Iris pigment epithelial cell (primary cell): ENCODE data around the gene CAPZA1.

ENCODE experiments used
- DNase-seq: peaks from one replicate; pipeline ENCODE4 v3.0.0-alpha.2; 2011; ENCODE audit warnings: low read depth

CAPZA1 gene

DNA sequence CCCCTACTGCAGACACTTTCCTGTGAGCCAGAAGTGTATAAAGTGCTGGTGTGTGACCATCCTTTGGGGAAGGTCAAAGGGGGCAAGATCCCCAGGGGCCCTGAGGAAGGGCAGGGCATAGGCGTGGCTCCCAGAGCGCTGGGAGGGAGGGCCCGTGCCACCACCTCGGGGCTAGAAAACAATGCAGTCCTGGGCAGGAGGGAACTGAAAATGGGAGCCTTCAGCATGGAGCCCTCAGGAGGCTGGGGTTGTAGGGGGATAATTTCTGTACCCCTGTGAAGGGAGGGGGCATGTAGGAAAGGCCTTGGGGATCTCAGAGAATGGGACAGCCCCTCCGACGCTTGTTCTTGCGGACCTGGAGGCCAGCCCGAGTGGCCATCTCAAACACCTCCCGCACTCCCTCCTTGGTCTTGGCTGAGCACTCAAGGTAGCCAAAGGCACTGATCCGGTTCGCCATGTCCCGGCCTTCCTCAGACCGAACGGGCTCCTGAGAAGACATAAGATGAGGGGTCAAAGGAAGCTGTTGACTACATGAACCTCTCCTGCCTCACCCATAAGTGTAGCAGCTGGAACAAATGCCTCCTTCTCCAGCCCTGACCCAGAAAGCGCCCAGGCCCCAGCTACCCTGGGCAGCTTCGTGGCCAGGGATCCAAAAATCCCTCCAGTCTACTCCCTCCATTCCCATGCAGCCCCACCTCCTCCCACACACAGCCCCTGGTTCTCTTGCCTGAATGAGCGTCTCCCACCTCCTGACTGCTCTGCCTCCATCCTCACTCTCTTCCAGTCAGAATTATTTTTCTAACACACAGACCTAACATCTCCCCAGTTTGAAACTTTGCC is 81.8 kb downstream of the CAPZA1 start:
- DNase-seq, result no peak

DNA sequence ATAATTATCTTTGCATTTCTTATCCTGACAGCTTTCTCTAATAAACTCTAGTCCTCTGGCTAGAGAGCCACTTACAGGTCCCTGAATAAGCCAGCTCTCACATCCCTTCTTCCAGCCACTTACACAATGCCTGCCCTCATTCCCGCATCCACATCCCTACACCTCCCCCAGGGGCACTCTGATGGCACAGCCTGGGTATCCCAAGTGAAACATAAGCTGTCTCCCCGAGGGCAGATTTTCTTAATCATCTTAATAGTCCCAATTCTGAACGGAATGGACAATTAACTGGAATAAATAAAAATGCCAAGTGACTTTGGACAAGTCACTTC is 82.4 kb downstream of the CAPZA1 start:
- no peak for DNase-seq

DNA sequence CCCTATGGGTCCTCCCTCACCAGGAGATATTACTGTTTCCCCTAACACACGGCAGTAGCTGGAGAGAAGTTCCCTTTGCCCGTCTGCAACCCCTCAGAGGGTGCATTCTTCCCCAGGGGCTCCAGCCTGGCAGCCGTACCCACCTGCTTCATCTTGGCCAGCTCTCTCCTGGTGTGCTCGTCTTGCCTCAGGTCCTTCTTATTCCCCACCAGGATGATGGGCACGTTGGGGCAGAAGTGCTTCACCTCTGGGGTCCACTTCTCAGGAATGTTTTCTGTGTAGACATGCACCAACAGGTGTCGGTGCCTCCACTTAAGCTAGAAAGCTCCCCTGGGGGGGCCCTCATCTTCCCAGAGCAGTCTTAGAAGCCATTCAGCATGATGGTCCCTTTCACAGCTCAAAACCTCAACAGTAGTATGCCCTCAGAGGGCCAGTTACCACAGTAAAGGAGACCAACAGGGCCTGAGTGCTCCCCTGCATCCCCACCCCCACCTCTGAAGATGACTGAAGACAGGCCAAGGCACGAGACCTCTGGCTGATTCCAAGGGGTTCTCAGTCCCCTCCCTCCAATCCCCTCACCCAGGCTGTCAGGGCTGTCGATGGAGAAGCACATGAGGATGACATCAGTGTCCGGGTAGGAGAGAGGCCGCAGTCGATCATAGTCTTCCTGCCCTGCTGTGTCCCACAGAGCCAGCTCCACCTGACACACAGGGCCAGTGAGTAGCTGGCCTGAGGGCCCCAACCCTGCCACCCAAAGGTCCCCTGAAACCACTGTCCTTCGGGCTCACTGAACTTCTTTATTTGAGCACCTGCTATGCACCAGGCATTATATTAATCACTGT is 83.0 kb downstream of the CAPZA1 start:
- no peak for DNase-seq

DNA sequence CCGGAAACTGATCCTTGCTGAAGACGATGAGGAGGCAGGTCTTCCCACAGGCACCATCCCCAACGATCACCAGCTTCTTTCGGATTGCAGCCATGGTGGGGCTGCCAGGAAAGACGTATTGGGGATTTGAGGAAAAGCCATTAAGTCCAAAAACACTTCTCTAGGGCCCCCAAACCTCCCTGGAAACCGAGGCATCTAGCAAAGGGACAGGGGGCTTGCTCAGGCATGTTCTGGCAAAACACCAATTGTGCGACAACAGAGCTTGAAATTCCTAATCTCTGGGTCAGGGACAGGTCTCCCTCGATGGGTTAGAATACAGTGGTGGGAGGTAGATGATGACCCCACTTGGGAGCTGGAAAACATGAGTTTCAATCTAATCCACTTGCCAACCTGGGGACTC is 84.1 kb downstream of the CAPZA1 start:
- no peak for DNase-seq

DNA sequence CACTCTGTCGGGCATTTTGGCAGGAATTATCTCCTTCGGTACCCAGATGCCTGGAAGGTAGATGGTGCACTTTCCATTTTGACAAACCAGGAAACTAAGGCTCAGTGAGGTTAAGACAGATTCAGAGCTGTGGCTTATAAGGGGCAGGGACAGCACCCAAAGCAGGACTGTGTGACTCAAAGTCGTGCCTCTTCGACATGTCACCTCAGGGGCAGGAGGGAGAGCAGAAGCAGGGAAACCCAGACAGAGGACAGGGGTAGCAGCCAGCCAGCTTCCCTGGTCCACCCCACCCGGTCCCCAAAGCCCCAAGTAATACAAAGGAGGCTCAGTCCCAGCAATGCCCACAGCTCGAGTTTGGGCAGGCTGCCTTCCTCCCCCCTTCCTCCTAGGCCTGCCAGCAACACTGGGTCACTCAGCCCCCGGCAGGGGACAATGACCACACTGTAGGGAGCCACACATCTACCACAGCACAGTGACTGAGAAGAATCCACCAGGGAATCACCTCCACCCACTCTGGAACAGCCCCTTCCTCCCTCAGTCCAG is 84.8 kb downstream of the CAPZA1 start:
- DNase-seq, result no peak

DNA sequence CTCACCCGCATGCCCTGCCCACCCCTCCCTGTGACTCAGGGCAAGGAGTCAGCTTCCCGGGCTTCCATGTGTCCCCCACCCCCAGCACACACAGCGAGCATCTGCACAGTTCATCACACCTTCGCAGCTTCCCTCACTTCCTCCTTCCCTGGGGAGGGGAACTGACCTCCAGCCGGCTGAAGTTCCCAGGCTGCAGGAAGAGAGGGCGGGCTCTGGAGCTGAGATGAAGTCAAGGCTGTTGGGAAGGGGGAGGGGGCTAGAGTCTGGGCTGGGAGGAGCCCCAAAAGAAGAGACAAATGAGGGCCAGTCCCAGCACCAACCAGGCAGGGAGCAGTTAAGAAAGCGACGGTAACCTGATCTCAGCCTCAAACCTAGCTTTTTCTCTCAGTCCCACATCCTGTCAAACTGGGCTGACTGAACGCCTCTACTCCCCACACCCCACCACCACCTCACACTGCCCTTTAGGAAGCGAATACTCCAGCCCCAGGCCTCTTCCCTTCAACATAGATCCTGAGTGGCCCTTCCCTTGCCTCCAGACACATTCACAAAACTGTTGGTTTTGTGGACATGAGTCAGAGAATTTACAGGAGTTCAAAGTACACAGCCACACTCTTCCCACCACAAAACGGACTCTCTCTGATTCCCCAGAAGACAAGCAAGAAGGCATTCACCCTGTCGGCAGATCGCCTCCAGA is 85.4 kb downstream of the CAPZA1 start:
- DNase-seq, result peak; percentile 97

DNA sequence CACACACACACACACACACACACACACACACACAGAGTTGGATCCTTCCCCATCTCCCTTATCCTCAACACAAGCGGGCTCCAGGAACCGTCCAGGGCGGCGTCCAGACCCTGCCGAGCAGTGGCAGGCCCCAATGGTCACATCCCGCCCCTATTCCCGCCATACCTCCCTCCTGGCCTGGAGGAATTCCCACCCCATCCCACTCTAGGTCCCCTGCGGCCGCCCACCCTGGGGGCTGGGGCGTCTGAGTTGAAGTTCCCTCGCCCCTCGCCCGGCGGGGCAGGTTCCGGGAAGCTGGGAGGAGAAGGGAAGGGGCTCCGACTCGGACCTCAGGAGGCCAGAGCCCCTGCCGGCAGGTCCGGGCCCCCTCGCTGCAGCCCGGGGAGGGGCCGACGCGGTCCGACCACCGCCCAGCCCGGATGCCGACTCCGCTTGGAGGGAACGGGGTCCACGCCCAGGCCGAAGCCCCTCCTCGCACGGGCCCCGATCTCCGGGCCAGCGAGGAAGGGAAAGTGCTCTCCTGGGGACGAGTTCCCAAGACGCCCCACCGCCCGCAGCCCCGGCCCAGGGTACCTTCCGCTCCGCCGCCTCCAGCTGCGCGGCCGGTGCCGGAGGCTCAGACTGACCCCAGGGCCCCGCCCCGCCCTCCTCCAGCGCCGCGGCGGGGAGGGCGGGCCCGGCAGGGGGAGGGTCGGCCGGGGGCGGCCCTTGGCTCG is 87.0 kb downstream of the CAPZA1 start, which contains the start of gene RHOC:
Gene RHOC (minus strand): TSS at position 623 of the 716 bp plus-strand sequence. CDS start 3,328 bp downstream, outside the sequence.
- DNase-seq, result peak; percentile 68

DNA sequence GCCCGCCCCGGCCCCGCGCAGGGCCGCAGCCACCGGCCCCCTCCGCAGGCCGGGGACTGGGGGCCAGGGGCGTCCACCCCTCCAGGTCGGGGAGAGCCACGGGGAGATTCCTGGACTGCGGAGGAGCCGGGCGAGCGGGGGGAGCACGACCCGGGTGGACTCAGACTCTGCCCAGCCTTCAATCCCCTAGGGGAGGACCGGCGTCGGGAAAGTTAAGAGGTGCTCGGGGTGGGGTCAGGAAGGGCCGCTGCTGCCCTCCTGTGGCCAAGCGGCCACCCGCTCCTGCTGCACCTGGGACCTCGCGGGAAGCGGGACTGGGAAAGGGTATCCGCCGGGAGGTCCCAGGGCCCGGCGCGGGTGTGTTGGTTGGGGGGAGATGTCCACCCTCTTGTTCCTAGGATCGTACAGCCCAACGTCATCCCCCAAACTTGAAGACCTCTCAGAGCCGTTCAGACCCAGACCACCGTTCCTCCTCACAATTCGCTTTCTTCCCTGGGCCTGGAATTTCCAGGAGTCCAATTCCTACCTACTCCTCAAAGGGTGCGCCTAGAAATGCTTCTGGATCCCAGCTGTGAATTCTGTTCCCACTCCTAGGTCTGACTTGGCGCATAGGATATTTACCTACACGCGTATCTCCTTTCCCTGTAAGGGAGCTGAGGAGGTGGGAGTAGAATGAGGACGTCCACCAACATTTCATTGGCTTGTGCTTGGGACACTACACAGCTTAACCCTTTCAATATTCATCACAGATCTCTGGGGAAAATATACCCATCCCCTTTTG is 87.8 kb downstream of the CAPZA1 start:
- peak; percentile 92 for DNase-seq

DNA sequence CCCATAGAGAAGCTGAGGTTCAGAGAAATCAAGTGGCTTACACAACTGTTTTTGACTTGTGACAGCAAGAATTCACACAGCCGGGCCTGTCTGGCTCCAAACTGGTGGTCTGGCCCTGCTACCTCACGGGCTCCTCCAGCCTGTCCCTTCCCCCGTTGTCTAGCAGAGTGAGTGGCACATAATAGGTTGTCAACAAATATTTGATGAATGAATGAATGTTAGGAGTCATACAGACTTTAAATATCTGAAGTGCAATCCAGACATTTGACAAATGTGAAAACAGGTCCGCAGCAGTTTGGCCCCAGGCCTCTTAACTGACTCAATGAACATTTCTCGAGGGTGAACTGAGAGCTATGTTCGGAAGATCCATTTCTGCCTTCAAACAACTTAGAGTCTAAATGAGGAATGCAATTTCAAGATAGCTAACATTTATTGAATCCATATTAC is 88.4 kb downstream of the CAPZA1 start:
- DNase-seq, result no peak

DNA sequence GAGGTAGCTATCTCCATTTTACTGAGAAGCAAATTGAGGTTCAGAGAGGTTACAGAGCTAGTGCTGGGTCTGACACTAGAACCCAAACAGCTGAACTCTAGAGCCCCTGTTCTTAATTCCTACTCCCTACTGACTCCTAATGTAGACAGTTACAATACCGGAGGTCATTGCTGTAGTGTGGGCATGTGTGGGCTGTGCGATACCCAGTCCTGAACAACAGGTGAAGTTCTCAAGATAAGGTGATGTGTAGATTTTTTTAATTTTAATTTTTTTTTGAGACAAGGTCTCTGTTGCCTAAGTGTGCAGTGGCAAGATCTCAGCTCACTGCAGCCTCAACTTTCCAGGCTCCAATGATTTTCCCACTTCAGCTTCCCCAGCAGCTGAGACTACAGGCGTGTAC is 88.9 kb downstream of the CAPZA1 start:
- DNase-seq, result no peak

DNA sequence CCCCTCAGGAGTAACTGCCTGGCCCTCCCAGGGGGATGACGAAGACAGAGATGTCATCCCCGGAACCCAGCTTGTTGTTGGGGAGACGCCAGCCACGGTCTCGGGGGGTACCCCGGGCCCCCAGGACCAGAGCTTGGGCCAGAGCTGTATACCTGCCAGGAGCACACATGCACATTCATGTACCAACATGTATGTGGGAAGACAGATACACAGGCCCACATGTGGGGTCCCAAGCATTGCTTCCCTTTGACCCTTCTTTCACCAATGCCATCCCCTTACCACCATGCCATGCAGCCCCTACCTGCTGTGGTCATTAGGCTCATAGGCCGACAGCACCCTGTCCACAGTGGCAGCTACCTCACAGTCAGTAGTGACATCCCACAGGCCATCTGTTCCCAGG is 90.5 kb downstream of the CAPZA1 start:
- no peak for DNase-seq

DNA sequence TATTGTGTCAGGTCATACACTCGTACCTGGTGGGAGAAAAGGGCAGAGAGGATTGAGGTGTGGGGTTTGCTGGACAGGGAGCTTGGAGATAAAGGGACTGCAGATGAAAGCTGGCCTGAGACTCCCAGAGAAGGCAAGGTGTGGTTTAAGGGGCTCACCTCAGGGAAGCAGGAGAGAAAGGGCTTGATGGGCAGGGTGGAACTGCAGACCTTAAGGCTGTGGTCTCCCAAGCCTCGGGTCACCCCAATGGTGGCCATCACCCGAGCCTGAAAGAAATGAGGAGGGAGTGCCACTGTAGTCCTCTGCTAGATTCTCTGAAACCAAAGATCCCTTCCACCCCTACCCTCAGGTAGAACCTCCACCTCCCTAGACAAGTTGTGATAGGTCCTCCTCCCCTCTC is 91.0 kb downstream of the CAPZA1 start:
- no peak for DNase-seq

DNA sequence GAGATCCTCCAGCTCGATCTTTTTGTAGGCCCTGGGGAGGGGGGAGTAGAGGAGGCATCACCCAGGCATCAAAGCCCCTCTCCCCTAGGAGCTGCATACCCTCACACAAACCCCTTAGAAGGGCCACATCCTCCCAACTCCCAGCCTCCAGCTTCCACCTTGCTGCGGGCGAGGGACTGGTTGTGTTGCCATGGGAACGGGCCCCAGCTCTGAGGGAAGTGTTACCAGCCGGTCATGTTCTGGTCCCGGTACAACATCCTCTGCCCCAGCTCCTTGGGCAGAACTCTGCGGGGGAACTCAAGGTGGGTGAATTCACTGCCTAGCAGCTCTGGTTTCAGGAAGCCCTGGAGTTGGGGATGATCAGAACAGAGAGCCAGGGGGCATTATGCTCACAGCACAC is 91.4 kb downstream of the CAPZA1 start:
- DNase-seq, result no peak

DNA sequence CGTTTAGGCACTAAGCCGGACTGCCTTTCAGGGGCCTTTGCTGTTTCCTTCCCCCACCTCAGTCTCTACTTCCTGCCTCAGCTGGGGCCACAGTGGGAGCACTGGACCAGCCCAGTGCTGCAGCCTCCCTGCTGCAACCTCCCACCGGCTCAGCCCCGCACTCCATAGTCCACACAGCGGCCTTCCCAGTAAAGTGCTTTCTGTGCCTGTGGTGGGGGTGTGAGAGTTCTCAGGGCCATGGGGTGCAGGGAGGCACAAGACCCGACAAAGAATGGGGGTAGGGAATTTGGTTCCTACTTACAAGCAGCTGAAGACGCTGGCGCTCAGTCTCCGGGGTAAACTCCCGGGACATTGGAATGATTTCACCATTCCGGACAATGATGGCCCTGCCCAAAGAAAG is 92.0 kb downstream of the CAPZA1 start:
- DNase-seq, result no peak

DNA sequence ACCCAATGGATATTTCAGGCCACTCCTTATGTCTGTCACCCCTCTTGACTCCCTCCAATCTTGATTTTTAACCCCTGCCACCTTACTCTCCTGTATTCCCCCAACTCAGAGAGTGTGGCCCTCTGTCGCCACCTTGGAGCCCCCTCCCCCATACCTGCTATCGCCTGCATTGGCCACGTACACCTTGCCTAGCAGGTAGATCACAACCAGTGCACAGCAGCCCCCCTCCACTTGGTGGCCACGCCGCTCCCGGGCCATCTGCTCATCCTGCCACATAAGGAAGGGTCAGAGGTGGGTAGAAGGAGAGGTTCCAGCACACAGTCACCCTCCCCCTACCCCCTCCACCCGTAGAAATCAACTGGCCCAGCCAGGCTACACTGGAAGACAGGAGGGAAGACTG is 92.6 kb downstream of the CAPZA1 start:
- DNase-seq, result no peak

DNA sequence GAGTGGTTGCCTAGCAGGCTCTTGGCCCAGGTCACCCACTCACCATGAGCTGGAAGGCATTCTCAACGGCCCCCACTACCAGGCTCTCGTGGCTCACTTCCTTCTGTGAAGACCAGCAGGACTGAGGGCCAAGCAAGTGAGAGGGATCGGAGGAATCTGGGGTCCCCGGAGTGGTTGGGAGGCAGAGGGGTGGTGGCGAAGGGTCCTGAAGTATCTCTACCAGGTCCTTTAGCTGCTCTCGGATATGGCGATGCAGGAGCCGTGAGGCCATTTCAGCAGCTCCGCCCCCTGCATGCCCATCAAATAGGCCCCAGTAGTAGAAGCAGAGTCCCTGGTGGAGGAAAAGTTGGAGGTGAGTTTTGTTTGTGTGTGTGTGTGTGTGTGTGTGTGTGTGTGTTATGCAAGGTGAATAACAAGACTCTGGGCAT is 93.1 kb downstream of the CAPZA1 start:
- DNase-seq, result no peak

DNA sequence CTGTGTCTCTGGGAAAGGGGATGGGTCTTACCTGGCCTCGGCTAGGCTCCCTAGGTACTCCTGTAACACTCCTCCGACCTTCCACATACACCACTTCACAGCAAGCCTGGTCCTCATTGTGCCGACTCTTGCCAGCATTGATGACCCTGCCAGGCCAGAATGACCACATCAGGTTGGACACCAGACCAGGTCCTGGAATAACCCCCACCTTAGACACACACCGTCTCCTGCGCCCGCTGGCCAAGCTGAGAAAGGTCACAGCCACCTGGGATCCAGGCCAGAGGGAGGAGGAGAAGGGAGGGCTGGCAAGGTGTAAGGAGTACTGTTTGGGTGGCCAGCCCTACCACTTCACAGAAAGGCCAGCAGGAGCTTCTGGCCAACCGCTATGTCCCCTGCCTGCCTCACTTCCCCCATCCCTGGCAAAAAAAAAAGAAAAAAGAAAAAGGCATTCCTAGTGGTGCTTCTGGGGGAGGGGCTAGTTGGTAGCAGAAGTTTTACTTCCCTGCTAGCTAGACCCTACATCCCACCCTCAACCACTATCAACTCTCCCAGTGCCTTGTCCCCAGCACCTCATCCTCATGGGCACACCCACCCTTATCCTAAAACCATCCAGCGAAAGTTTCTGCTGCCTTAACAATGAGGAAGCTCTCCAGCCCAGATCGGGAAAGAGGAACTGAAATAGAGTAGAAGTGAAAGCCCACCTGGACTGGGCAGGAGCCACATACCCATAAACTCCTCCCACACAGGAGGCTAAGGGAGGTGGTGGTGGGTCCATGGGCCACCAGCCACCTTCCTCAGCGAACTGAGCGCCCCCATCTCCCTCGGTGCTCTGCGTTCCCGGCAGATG is 94.1 kb downstream of the CAPZA1 start:
- DNase-seq, result no peak

DNA sequence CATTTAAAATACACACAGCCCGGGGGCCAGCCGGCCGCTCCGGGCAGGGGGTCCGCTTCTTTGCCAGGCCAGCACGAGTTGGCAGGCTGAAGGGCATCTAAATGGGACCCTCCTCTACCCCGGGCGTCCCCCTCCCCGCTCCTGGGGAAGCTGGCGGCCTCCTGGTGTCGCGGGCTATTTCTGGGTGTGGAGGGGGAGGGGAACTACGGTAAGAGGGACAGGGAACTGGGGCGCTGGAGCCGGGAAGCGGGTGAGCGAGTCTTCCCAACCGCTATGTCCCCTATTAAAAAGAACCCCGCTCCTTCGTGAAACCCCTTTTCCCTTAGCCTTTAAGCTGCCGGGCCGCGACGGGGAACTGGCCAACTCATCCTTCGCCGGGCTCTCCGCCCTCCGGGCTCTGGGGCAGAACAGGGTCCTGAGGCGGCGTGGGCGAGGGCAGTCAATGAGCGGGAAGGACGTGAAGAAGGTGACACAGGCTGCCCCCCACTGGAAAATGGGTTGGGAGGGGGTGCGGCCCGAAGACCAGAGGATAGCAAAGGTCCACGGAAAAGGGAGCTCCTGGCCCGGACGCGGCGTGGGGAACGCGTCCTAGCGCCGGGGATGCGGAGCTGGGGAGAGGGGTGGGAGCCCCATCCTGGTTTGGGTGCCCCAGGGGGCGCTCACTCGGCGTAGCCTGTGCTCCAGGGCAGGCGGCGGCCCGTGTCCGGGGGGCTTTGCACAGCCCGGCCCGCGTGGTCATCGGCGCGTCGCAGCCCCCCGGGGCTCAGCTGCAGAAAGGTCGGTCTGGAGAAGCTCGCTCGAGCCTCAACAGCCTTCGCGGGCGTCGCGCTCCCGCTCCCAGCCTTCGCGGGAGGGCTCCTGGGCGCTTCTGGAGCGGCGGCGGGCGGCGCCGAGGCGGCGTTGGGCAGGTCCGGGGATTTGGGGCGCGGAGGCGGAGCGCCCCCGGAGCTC is 95.0 kb downstream of the CAPZA1 start:
- DNase-seq, result no peak
